ENCODE results near the gene BCDIN3D. TPM values are rescaled to one million over a fixed set of nuclear protein-coding genes. Genes with fewer than 3 reads are reported as not detected.

Gene BCDIN3D
- total RNA-seq, 3 donors from 2014 or later: 4.2 to 6.0 (median 4.3) TPM

DNA sequence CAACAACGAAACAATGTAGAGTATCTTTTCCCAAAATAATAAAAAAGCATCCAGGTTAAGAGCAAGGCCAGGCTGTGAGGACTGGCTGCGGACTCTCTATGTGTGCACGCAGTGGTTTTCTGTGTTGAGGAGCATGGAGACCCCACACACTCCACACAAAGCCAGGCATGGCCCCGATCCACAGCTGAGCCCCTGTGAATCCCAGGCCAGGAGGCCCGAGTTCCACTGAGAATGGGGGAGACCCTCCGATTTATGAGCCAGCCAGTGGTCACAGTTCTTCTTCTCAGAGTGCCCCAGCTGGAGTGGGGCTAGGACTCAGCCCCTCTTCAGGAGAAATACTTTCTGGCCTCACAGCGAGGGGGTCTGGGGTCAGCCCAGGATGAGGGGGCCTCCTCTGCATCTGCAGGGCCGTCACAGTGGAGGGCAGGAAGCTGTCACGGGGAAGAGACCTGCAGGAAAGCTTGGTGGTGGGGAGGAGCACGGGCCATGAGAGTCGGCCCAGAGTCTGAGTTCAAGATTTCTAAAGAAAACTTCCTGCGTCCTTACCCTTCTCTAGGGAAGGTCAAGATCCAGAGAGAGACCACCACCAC lies 34.8 kb downstream of the BCDIN3D start:
- Mint-ChIP-seq H3K4me1 (ENCODE audit: low read depth) (peaks cover 2% of the 10 kb centered on the region), H3K9me3 (no peaks in the 10 kb centered on the region), H3K36me3 (ENCODE audit: insufficient read depth) (peaks cover 5% of the 10 kb centered on the region), H3K4me3 (no peak overlapping the region), H3K27me3 (ENCODE audit: low read depth) (no peaks in the 10 kb centered on the region)
- DNase-seq (no peak), ATAC-seq (no peak)

DNA sequence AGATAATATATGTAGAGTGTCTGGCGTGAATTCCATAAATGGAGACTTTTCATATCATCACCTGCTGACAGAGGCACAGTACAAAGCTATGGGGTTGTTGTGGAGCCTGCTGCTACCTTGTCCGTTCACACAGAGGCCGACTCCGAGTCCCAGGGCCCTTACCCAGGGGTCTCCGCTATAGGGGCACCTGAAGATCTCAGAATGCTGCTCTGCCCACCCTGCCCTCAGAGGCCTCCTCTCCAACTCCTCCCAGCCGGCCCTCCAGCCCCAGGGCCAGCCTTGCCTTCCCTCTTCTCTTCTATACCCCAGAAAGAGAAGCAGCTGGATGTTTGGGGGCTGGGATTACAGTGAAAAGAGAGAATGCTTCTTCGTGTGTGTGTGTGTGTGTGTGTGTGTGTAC lies 36.0 kb downstream of the BCDIN3D start:
- Mint-ChIP-seq H3K4me3 (no peak overlapping the region), H3K9me3 (no peaks in the 10 kb centered on the region), H3K27me3 (ENCODE audit: low read depth) (no peaks in the 10 kb centered on the region), H3K4me1 (ENCODE audit: low read depth) (peaks cover 2% of the 10 kb centered on the region), H3K36me3 (ENCODE audit: insufficient read depth) (peaks cover 7% of the 10 kb centered on the region)
- no peak for ATAC-seq
- DNase-seq: no peak

DNA sequence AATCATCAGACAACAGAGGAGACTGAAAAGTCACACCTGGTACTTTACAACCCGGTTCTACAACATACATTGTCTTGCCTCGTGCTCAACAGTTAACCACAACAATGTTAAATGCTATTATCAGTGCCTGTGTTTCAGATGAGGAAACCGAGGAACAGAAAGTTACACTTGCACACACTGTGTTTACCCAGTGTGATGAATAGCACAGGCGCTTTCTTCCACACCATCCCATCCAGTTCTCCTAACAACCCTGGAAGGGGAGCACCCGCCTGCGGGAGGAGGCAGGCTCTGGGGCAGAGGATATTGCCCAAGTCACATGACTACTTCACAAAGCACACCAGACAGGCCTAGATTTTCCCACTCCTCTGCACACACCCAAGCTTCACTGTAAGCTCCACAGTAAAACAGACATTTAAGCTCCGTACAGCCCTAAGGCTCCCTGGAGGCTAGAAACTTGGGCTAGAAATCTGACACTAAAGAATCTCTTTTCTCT lies 36.5 kb downstream of the BCDIN3D start:
- Mint-ChIP-seq H3K4me3 (no peak overlapping the region), H3K9me3 (no peaks in the 10 kb centered on the region), H3K27me3 (ENCODE audit: low read depth) (no peaks in the 10 kb centered on the region), H3K4me1 (ENCODE audit: low read depth) (no peaks in the 10 kb centered on the region), H3K36me3 (ENCODE audit: insufficient read depth) (peaks cover 9% of the 10 kb centered on the region)
- DNase-seq (no peak), ATAC-seq (no peak)

DNA sequence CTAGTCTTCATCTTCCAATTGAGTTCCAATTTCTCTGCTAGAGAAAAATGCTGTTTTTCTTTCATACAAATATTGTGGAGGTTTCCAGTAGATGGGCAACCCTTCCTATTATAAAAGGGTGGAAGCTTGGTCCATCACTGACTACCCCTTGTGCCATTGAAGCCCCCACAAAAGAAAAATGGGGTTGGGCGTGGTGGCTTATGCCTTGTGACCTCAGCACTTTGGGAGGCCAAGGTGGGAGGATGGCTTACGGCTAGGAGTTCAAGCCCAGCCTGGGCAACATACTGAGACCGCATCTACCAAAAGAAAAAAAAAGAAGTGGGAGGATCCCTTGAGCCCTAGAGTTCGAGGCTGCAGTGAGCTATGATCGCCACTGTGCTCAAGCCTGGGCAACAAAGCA lies 37.5 kb downstream of the BCDIN3D start:
- ATAC-seq (no peak), DNase-seq (no peak)
- H3K4me3 Mint-ChIP-seq: no peak overlapping the region
- H3K9me3 Mint-ChIP-seq: no peaks in the 10 kb centered on the region
- no peaks in the 10 kb centered on the region for H3K4me1 Mint-ChIP-seq (ENCODE audit: low read depth)
- H3K36me3 Mint-ChIP-seq (ENCODE audit: insufficient read depth): peaks cover 12% of the 10 kb centered on the region
- H3K27me3 Mint-ChIP-seq (ENCODE audit: low read depth): no peaks in the 10 kb centered on the region

DNA sequence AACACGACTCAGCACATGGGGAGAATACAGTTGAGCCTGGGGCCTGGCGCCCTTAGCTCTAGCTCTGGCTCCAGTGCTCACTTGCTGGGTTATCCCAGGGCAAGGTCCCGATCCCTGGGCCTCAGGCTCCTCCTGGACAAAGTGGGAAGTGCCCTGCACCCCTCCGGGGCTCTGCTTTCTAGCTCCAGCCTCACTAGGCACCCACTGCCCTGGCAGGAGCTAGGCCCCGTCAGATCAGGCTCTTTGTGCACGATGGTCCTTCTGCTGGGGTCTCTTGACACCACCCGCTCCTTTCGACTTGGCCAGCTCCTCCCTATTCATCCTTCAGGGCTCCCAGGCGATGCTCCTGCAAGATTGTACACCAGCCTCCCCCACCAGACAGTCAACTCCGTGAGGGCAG lies 38.1 kb downstream of the BCDIN3D start:
- Mint-ChIP-seq H3K27me3 (ENCODE audit: low read depth) (no peaks in the 10 kb centered on the region), H3K4me3 (no peak overlapping the region), H3K9me3 (no peaks in the 10 kb centered on the region), H3K4me1 (ENCODE audit: low read depth) (no peaks in the 10 kb centered on the region), H3K36me3 (ENCODE audit: insufficient read depth) (peaks cover 15% of the 10 kb centered on the region)
- ATAC-seq (no peak), DNase-seq (no peak)

DNA sequence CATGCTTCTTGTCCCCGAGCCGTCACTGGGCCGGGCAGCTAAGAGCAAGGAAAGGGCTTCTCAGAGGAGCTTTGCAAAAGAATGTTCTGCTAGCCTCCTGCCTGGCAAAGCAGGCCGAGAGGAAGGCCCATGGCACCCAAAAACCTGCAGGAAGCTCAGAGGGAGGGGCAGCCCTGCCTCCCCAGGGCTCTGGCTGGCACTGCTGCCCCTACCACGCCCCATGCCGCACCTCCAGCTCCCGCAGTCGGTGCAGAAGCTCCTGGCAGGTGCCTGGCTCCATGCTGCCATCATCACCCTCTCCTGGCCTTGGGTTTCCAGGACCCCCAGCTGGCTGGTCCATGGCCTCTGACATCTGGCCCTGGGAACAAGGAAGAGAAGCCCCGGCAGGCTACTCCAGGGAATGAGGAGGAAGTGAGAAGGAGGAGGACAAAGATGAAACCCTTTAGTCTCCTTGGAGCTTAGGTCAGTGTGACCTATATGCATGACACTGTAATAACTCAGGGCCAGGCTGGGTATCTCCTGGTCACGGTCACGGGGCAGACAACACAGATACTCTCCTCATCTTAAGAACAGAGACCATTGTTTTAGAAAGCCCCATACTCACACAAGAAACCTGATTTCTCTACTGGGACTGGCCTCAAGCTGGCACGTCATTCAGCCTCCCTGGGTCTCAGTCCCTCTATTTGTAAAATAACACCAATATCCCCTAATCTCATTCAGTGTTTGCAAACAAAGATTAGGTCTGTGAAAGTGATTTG lies 39.0 kb downstream of the BCDIN3D start:
- DNase-seq: no peak
- Mint-ChIP-seq H3K27me3 (ENCODE audit: low read depth) (no peaks in the 10 kb centered on the region), H3K9me3 (no peaks in the 10 kb centered on the region), H3K36me3 (ENCODE audit: insufficient read depth) (peaks cover 15% of the 10 kb centered on the region), H3K4me3 (no peak overlapping the region), H3K4me1 (ENCODE audit: low read depth) (no peaks in the 10 kb centered on the region)
- ATAC-seq: no peak

DNA sequence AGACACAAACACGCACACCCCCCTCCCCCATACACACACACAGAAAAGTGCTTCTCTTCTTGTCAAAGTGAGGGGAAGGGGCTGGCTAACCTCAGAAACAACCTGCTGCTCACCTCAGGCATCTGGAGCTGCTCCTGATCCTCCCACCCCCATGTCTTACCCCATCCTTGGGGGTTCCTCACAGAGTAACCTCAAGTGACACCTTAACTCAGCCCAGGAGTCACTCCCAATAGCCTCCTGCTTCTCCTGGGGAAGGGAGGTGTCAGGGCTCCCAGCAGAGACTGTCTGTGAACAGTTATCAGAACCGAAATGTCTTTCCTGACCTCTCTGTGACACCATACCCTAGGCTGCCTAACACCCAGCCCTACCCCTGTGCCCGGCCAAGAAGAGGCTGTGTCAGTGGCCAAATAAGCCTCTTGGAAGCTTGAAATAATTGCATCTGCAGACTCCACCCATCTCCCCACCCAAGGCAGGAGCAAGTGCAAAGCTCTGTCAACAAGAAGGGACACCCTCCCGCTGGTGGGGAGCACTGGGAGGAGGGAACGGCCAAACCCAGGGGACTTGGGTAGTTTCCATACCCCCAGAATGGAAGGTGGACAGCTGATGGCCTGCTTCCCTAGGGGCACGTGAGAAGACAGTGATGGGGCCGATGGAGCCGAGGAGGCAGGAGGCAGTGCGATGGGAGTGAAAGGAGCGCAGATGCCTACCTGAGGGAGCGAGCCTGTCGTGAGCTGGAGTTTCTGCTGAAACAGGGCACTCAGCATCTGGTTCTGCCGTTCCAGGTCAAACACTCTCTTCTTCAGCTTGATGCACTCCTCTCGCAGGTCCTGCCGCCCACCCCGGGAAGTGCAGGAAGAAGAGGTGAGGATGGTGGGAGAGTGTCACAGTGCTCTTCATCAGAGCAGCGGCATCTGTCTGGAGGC lies 41.5 kb downstream of the BCDIN3D start:
- ATAC-seq: no peak
- H3K27me3 Mint-ChIP-seq (ENCODE audit: low read depth): no peaks in the 10 kb centered on the region
- no peak overlapping the region for H3K4me3 Mint-ChIP-seq
- no peaks in the 10 kb centered on the region for H3K9me3 Mint-ChIP-seq
- no peak for DNase-seq
- no peaks in the 10 kb centered on the region for H3K4me1 Mint-ChIP-seq (ENCODE audit: low read depth)
- H3K36me3 Mint-ChIP-seq (ENCODE audit: insufficient read depth): peaks cover 15% of the 10 kb centered on the region

DNA sequence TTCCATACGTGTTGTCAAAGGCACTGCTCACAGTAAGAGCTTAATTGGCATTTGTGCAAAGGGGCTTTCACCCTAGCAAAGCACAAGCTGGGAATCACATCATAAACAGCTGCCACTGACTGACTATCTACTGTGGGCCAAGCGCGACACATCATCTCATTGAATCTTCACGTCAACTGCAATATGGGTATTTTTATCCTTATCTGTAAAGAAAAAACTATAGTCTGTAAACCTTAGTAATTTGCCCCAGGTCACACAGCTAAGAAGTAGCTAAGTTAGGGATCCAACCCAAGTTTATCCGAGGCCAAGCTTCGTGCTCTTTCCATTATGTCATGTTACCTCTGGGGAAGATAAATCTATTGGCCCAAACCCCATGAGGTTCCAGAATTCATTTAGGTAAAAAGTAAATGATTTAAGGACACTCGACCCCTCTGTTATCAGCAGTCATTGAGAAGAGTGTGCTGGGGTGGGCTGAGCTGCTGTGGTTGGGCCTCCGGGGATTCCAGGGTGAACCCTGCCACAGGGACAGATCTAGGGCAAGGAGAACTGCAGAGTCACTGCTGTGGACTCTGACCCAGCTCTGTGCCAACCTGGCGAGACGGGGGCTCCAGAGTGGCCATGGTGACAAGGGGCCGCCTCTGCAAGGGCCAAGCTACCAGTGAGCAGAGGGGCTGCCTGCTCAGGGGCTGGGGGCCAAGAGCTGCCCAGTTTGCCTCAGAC lies 42.3 kb downstream of the BCDIN3D start:
- Mint-ChIP-seq H3K4me1 (ENCODE audit: low read depth) (no peaks in the 10 kb centered on the region), H3K4me3 (no peak overlapping the region), H3K9me3 (no peaks in the 10 kb centered on the region), H3K27me3 (ENCODE audit: low read depth) (no peaks in the 10 kb centered on the region), H3K36me3 (ENCODE audit: insufficient read depth) (peaks cover 15% of the 10 kb centered on the region)
- DNase-seq: no peak
- no peak for ATAC-seq

DNA sequence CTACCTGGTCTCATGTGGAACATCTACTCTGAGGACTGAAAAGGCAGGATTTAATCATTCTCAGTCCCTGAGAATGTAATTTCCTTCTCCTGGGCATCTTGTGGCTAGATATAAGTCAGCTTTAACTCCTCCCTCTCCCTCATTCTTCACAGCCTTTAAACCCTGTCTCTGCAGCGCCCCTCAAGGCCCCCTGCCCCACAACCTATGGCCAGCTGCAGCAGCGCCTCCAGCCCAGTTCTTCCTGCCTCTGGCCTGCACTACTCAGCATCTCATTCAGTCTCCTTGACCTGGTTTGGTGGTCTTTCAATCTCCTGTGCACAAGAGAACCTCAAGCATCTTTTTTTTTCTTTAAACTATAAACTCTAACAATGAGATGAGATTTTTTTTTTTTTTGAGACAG lies 44.0 kb downstream of the BCDIN3D start:
- Mint-ChIP-seq H3K36me3 (ENCODE audit: insufficient read depth) (peaks cover 13% of the 10 kb centered on the region), H3K4me1 (ENCODE audit: low read depth) (no peaks in the 10 kb centered on the region), H3K4me3 (no peak overlapping the region), H3K27me3 (ENCODE audit: low read depth) (no peaks in the 10 kb centered on the region), H3K9me3 (no peaks in the 10 kb centered on the region)
- DNase-seq (no peak), ATAC-seq (no peak)

DNA sequence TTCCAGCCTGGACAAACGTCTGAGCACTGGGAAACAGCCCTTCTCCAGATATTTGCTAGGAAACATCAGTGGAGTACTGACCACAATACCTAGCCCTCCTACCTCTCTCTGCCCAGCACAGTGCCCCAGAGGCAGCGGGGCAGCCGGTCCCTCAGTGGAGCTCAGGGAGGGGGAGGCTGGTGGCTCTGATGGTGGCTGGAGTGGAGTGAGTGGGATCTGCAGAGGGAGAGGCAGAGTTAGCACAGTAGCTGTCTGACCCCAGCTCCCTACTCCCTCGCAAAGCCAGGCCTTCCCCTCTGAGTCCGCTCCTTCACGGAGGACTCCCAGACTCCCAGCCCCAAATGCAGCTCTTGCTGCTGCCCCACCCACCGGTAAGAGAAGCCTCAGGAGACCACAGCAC lies 44.7 kb downstream of the BCDIN3D start:
- no peak overlapping the region for H3K4me3 Mint-ChIP-seq
- DNase-seq: no peak
- no peaks in the 10 kb centered on the region for H3K27me3 Mint-ChIP-seq (ENCODE audit: low read depth)
- H3K9me3 Mint-ChIP-seq: no peaks in the 10 kb centered on the region
- H3K4me1 Mint-ChIP-seq (ENCODE audit: low read depth): no peaks in the 10 kb centered on the region
- peaks cover 12% of the 10 kb centered on the region for H3K36me3 Mint-ChIP-seq (ENCODE audit: insufficient read depth)
- no peak for ATAC-seq

DNA sequence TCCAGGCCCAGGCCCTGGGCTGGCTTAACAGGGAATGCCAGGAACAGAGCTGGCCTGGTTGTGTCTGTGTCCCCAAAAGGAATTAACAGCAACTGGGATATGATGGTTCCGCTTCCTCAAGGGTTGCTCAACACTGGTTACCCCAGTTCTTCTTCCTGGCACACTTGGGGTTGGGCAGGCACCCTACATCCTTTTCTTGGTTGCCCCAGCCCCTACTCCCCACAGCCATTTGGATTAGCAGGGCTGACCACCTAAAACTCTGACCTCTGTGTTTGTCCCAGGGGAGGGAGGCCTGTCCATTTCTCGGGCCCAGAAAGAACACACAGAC lies 45.5 kb downstream of the BCDIN3D start:
- peaks cover 9% of the 10 kb centered on the region for H3K36me3 Mint-ChIP-seq (ENCODE audit: insufficient read depth)
- no peaks in the 10 kb centered on the region for H3K9me3 Mint-ChIP-seq
- no peaks in the 10 kb centered on the region for H3K4me1 Mint-ChIP-seq (ENCODE audit: low read depth)
- no peak for DNase-seq
- ATAC-seq: no peak
- no peaks in the 10 kb centered on the region for H3K27me3 Mint-ChIP-seq (ENCODE audit: low read depth)
- H3K4me3 Mint-ChIP-seq: no peak overlapping the region

DNA sequence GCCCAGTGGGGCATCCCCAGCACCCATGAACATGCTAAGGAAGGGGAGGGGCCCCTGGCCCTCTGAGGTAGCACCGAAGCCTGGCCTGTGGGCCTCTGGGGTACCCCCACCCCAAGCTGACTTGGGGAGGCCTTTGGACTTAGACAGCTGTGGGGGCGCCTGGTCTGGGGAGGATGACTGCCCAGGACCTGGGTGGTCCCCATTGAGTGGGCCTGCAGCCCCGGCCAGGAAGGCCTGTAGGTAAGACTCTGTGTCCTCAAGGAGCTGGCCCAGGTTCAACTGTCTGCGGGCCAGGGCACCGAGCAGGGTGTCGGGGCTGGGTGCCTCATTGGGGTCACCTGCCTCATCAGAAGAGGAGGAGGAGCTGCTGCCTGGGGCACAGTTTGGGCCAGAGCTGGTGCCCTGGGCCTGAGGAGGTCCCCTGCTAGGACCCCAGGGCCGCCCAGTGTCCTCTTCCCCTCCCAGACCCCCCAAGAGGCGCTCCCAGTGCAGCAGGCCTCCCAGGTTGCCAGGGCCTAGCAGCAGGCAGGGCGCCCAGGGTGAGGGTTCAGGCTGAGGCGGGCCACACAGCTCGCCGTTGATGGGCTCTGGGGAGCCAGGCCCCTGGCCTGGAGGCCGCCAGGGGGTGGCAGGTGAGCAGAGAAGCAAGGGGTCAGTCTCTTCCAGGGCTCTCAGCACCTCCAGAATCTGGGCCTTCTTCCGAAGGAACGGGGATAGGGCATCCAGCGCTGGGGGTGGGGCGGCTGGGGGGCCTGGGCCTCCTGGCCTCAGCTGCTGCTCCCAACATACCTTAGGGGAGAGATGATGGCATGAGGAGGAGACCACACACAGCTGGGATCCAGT lies 46.1 kb downstream of the BCDIN3D start:
- ATAC-seq (no peak), DNase-seq (no peak)
- Mint-ChIP-seq H3K4me1 (ENCODE audit: low read depth) (no peaks in the 10 kb centered on the region), H3K4me3 (no peak overlapping the region), H3K27me3 (ENCODE audit: low read depth) (no peaks in the 10 kb centered on the region), H3K9me3 (no peaks in the 10 kb centered on the region), H3K36me3 (ENCODE audit: insufficient read depth) (peaks cover 9% of the 10 kb centered on the region)

DNA sequence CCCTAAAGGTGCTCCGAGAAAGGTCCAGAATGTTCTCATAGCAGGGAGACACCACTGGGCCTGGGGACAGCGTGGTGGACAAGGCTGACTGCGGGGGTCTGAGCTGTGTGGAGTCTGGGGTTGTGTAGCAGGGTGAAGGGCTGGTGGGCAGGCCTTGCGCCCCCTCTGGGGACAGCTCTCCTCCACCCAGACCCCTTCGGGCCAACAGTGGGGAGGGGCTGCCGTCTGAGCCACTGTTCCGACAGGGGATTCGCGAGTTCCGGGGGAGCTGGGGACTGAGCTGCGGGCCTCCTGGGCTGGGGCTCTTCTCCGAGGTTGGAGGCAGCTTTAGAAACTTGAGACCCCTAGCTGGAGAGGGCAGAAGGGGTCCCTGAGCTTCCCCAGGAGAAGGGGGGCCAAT lies 46.8 kb downstream of the BCDIN3D start:
- DNase-seq (no peak), ATAC-seq (no peak)
- H3K27me3 Mint-ChIP-seq (ENCODE audit: low read depth): no peaks in the 10 kb centered on the region
- H3K4me3 Mint-ChIP-seq: no peak overlapping the region
- H3K36me3 Mint-ChIP-seq (ENCODE audit: insufficient read depth): peaks cover 4% of the 10 kb centered on the region
- H3K9me3 Mint-ChIP-seq: no peaks in the 10 kb centered on the region
- no peaks in the 10 kb centered on the region for H3K4me1 Mint-ChIP-seq (ENCODE audit: low read depth)

Data from activated T-cell treated with anti-CD3 and anti-CD28 coated beads, Interleukin-2, amount 50 U/mL, for 4 hours (primary cell).